ENCODE results near the gene RAB5A. TPM values are rescaled to one million over a fixed set of nuclear protein-coding genes. Genes with fewer than 3 reads are reported as not detected.
A peak's percentile ranks its signal among the peaks of the same experiment; 100 is the strongest.

Gene RAB5A
- total RNA-seq, 4 donors from 2014 or later = 80.3 to 102 (median 86.5) TPM

GRCh38 chr3:19945969-19946831, 697 bp upstream of the RAB5A start:
- DNase-seq = no peak
- intact Hi-C loops (cut with DNase I) = loop anchor here (2.0 kb wide), 1 partner anchor 95 kb away; the partner anchor contains the start of gene KAT2B
- WGBS, 2 donors = 44 to 47% methylated on average over 20 to 25 of the region's 26 CpGs

GRCh38 chr3:19947549-19948225, 790 bp downstream of the RAB5A start:
- intact Hi-C loops (cut with DNase I) = loop anchor here (2.0 kb wide), 1 partner anchor 93 kb away; the partner anchor contains the start of gene KAT2B
- TF ChIP-seq, protein P1, sequence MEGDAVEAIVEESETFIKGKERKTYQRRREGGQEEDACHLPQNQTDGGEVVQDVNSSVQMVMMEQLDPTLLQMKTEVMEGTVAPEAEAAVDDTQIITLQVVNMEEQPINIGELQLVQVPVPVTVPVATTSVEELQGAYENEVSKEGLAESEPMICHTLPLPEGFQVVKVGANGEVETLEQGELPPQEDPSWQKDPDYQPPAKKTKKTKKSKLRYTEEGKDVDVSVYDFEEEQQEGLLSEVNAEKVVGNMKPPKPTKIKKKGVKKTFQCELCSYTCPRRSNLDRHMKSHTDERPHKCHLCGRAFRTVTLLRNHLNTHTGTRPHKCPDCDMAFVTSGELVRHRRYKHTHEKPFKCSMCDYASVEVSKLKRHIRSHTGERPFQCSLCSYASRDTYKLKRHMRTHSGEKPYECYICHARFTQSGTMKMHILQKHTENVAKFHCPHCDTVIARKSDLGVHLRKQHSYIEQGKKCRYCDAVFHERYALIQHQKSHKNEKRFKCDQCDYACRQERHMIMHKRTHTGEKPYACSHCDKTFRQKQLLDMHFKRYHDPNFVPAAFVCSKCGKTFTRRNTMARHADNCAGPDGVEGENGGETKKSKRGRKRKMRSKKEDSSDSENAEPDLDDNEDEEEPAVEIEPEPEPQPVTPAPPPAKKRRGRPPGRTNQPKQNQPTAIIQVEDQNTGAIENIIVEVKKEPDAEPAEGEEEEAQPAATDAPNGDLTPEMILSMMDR (IDR thresholded peaks at IDR 0.05) = peak in 2 of 6 experiments; percentile 4 to 11
- no peak for TF ChIP-seq POLR2A (IDR thresholded peaks at IDR 0.05)
- H3K9me3 ChIP-seq = no peaks in the 10 kb centered on the region
- H3K27me3 ChIP-seq = no peaks in the 10 kb centered on the region
- 0 to 1% methylated on average over 8 to 20 of the region's 30 CpGs for WGBS, 2 donors
- DNase-seq = peak; percentile 19
- peak overlapping the region; percentile 61 to 96 (median 88) for H3K4me3 ChIP-seq
- H3K36me3 ChIP-seq = peaks cover 0 to 20% (median 0%) of the 10 kb centered on the region in 3 donors
- H3K27ac ChIP-seq = peak overlapping the region; percentile 94 to 99 (median 99)
- H3K4me1 ChIP-seq = peaks cover 4 to 59% (median 14%) of the 10 kb centered on the region in 3 donors

More at GRCh38 chr3:19945969-19946831, 697 bp upstream of the RAB5A start:
- Histone ChIP-seq H3K4me1 (peaks cover 4 to 44% (median 14%) of the 10 kb centered on the region in 3 donors), H3K27me3 (no peaks in the 10 kb centered on the region), H3K27ac (peak overlapping the region; percentile 94 to 99 (median 99)), H3K4me3 (peak overlapping the region; percentile 61 to 96 (median 88)), H3K36me3 (peaks cover 0 to 5% (median 0%) of the 10 kb centered on the region in 3 donors), H3K9me3 (no peaks in the 10 kb centered on the region)
- no peak for TF ChIP-seq POLR2A (IDR thresholded peaks at IDR 0.05)
- TF ChIP-seq, protein P1 (IDR thresholded peaks at IDR 0.05) = no peak

DNA sequence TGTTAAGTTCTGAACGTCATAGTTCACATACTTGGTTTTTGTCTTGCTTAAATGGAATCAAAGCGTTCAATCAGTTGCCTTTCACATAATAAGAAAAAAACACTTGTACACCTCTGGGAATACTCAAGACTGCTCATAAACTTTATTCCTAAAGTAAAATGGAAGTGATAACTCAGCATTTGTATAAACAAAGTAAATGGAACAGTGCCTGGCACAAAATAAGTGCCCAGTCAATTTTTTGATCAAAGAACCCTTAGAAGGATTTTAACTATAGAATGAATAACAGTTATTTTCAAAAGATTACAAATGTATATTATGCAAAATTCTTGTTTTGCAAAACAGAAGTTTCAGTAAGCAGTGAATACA, 1.3 kb downstream of the RAB5A start:
- peak overlapping the region; percentile 61 to 96 (median 88) for H3K4me3 ChIP-seq
- peaks cover 0 to 25% (median 0%) of the 10 kb centered on the region in 3 donors for H3K36me3 ChIP-seq
- peak overlapping the region; percentile 94 to 99 (median 99) for H3K27ac ChIP-seq
- H3K4me1 ChIP-seq = peaks cover 4 to 61% (median 14%) of the 10 kb centered on the region in 3 donors
- WGBS, 2 donors = 0% methylated on average over 2 of the region's 2 CpGs
- H3K9me3 ChIP-seq = no peaks in the 10 kb centered on the region
- TF ChIP-seq POLR2A (IDR thresholded peaks at IDR 0.05) = no peak
- TF ChIP-seq, protein P1 (IDR thresholded peaks at IDR 0.05) = no peak
- H3K27me3 ChIP-seq = no peaks in the 10 kb centered on the region
- intact Hi-C loops (cut with DNase I) = no loop called here
- no peak for DNase-seq

- DNase-seq = no peak
- intact Hi-C loops (cut with DNase I) = no loop called here
- Histone ChIP-seq H3K36me3 (peaks cover 0 to 46% (median 0%) of the 10 kb centered on the region in 3 donors), H3K4me3 (no peak overlapping the region), H3K9me3 (no peaks in the 10 kb centered on the region), H3K27ac (no peak overlapping the region), H3K4me1 (peaks cover 4 to 61% (median 14%) of the 10 kb centered on the region in 3 donors), H3K27me3 (no peaks in the 10 kb centered on the region)
- 55 to 61% methylated on average over 2 of the region's 2 CpGs for WGBS, 2 donors
- no peak for TF ChIP-seq POLR2A (IDR thresholded peaks at IDR 0.05)
- TF ChIP-seq, protein P1 (IDR thresholded peaks at IDR 0.05) = no peak
These were observed 3.4 kb downstream of the RAB5A start for GRCh38 chr3:19950316-19950715.

Measured in esophagus squamous epithelium (tissue), 5 donors.